ENCODE data around the gene ALG12. TPM values are rescaled to one million over a fixed set of nuclear protein-coding genes. Genes with fewer than 3 reads are reported as not detected.

ALG12 gene
- total and polyA plus RNA-seq, 2 experiments from 2014 or later: 18.7 to 23.3 TPM

DNA sequence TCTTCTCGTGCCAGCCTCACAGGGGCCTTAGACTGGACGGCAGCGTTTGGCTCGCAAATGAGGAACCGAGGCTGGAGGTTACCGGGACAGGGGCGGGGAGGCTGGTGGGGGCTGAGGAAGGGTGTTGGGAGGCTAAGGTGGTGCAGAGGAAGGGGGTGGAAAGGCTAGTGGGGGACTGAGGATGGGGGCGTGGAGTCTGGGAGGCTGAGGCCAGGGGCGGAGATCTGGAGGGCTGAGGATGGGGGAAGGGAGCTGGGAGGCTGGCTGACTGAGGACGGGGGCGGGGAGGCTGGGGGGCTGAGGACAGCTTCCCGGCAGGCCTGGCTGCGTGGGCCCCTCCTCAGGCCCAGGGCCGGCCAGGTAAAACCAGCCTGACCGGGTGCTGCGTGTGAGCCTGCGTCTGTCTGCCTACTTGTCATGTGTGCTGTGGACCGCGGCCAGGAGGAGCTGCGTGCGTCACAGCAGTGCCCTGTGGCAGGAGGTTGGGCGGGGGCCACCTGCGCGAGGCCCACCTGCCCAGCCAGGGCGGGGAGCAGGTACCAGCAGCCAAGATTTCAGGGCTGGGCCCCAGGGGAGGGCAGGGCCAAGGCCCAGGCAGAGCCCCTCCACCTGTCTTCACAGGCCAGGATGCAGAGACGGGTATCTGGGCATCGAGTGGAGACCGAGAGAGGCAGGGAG, 32.9 kb upstream of the ALG12 start:
- Histone ChIP-seq H3K4me3 (no peak overlapping the region), H3F3A (replicated peaks; ENCODE audit: low read depth) (no peaks in the 10 kb centered on the region), H3K9me2 (ENCODE audit: insufficient read depth) (no peaks in the 10 kb centered on the region), H3K27ac (ENCODE audit: low read depth) (no peak overlapping the region), H3K4me2 (no peak overlapping the region), H4K20me1 (replicated peaks; ENCODE audit: insufficient read depth) (no peaks in the 10 kb centered on the region), H3K4me1 (ENCODE audit: insufficient read depth) (peaks cover 10% of the 10 kb centered on the region; the same call in 1 of the 2 replicates), H3K27me3 (ENCODE audit: insufficient read depth) (no peaks in the 10 kb centered on the region), H3K36me3 (ENCODE audit: insufficient read depth) (no peaks in the 10 kb centered on the region), H3K79me2 (replicated peaks; ENCODE audit: insufficient read depth) (no peaks in the 10 kb centered on the region), H2AFZ (no peak overlapping the region)
- Mint-ChIP-seq H3K9me3 (no peaks in the 10 kb centered on the region), H3K4me3 (no peak overlapping the region), H3K36me3 (ENCODE audit: low read depth) (no peaks in the 10 kb centered on the region), H3K27me3 (ENCODE audit: insufficient read depth, low read depth, poor library complexity) (peaks cover 5% of the 10 kb centered on the region), H3K27ac (no peak overlapping the region), H3K4me1 (peaks cover 13% of the 10 kb centered on the region; the same call in 2 of the 3 replicates)
- ATAC-seq (no peak), DNase-seq (ENCODE audit: low spot score) (no peak)
- TF ChIP-seq, protein P1, sequence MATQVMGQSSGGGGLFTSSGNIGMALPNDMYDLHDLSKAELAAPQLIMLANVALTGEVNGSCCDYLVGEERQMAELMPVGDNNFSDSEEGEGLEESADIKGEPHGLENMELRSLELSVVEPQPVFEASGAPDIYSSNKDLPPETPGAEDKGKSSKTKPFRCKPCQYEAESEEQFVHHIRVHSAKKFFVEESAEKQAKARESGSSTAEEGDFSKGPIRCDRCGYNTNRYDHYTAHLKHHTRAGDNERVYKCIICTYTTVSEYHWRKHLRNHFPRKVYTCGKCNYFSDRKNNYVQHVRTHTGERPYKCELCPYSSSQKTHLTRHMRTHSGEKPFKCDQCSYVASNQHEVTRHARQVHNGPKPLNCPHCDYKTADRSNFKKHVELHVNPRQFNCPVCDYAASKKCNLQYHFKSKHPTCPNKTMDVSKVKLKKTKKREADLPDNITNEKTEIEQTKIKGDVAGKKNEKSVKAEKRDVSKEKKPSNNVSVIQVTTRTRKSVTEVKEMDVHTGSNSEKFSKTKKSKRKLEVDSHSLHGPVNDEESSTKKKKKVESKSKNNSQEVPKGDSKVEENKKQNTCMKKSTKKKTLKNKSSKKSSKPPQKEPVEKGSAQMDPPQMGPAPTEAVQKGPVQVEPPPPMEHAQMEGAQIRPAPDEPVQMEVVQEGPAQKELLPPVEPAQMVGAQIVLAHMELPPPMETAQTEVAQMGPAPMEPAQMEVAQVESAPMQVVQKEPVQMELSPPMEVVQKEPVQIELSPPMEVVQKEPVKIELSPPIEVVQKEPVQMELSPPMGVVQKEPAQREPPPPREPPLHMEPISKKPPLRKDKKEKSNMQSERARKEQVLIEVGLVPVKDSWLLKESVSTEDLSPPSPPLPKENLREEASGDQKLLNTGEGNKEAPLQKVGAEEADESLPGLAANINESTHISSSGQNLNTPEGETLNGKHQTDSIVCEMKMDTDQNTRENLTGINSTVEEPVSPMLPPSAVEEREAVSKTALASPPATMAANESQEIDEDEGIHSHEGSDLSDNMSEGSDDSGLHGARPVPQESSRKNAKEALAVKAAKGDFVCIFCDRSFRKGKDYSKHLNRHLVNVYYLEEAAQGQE (IDR thresholded peaks at IDR 0.05; ENCODE audit: unreplicated experiment): no peak
- TF ChIP-seq STAT1 (IDR thresholded peaks at IDR 0.05; ENCODE audit: unreplicated experiment) (no peak), POLR2AphosphoS5 (IDR thresholded peaks at IDR 0.05; ENCODE audit: low read depth) (no peak), ZNF114 (CRISPR knock-in tag; IDR thresholded peaks at IDR 0.05) (no peak), ZNF331 (CRISPR knock-in tag; IDR thresholded peaks at IDR 0.05; ENCODE audit: low read depth) (no peak), NANOG (IDR thresholded peaks at IDR 0.05; ENCODE audit: borderline replicate concordance) (no peak), CREB1 (CRISPR knock-in tag; IDR thresholded peaks at IDR 0.05; ENCODE audit: low read depth) (no peak), JUNB (IDR thresholded peaks at IDR 0.05; ENCODE audit: unreplicated experiment) (no peak)
- TF ChIP-seq, protein P2, sequence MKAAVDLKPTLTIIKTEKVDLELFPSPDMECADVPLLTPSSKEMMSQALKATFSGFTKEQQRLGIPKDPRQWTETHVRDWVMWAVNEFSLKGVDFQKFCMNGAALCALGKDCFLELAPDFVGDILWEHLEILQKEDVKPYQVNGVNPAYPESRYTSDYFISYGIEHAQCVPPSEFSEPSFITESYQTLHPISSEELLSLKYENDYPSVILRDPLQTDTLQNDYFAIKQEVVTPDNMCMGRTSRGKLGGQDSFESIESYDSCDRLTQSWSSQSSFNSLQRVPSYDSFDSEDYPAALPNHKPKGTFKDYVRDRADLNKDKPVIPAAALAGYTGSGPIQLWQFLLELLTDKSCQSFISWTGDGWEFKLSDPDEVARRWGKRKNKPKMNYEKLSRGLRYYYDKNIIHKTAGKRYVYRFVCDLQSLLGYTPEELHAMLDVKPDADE (IDR thresholded peaks at IDR 0.05): no peak
- TF ChIP-seq, protein P3, sequence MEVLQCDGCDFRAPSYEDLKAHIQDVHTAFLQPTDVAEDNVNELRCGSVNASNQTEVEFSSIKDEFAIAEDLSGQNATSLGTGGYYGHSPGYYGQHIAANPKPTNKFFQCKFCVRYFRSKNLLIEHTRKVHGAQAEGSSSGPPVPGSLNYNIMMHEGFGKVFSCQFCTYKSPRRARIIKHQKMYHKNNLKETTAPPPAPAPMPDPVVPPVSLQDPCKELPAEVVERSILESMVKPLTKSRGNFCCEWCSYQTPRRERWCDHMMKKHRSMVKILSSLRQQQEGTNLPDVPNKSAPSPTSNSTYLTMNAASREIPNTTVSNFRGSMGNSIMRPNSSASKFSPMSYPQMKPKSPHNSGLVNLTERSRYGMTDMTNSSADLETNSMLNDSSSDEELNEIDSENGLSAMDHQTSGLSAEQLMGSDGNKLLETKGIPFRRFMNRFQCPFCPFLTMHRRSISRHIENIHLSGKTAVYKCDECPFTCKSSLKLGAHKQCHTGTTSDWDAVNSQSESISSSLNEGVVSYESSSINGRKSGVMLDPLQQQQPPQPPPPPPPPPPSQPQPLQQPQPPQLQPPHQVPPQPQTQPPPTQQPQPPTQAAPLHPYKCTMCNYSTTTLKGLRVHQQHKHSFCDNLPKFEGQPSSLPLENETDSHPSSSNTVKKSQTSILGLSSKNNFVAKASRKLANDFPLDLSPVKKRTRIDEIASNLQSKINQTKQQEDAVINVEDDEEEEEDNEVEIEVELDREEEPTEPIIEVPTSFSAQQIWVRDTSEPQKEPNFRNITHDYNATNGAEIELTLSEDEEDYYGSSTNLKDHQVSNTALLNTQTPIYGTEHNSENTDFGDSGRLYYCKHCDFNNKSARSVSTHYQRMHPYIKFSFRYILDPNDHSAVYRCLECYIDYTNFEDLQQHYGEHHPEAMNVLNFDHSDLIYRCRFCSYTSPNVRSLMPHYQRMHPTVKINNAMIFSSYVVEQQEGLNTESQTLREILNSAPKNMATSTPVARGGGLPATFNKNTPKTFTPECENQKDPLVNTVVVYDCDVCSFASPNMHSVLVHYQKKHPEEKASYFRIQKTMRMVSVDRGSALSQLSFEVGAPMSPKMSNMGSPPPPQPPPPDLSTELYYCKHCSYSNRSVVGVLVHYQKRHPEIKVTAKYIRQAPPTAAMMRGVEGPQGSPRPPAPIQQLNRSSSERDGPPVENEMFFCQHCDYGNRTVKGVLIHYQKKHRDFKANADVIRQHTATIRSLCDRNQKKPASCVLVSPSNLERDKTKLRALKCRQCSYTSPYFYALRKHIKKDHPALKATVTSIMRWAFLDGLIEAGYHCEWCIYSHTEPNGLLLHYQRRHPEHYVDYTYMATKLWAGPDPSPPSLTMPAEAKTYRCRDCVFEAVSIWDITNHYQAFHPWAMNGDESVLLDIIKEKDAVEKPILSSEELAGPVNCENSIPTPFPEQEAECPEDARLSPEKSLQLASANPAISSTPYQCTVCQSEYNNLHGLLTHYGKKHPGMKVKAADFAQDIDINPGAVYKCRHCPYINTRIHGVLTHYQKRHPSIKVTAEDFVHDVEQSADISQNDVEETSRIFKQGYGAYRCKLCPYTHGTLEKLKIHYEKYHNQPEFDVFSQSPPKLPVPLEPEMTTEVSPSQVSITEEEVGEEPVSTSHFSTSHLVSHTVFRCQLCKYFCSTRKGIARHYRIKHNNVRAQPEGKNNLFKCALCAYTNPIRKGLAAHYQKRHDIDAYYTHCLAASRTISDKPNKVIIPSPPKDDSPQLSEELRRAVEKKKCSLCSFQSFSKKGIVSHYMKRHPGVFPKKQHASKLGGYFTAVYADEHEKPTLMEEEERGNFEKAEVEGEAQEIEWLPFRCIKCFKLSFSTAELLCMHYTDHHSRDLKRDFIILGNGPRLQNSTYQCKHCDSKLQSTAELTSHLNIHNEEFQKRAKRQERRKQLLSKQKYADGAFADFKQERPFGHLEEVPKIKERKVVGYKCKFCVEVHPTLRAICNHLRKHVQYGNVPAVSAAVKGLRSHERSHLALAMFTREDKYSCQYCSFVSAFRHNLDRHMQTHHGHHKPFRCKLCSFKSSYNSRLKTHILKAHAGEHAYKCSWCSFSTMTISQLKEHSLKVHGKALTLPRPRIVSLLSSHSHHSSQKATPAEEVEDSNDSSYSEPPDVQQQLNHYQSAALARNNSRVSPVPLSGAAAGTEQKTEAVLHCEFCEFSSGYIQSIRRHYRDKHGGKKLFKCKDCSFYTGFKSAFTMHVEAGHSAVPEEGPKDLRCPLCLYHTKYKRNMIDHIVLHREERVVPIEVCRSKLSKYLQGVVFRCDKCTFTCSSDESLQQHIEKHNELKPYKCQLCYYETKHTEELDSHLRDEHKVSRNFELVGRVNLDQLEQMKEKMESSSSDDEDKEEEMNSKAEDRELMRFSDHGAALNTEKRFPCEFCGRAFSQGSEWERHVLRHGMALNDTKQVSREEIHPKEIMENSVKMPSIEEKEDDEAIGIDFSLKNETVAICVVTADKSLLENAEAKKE (CRISPR knock-in tag; IDR thresholded peaks at IDR 0.05): no peak
- TF ChIP-seq, protein P4, sequence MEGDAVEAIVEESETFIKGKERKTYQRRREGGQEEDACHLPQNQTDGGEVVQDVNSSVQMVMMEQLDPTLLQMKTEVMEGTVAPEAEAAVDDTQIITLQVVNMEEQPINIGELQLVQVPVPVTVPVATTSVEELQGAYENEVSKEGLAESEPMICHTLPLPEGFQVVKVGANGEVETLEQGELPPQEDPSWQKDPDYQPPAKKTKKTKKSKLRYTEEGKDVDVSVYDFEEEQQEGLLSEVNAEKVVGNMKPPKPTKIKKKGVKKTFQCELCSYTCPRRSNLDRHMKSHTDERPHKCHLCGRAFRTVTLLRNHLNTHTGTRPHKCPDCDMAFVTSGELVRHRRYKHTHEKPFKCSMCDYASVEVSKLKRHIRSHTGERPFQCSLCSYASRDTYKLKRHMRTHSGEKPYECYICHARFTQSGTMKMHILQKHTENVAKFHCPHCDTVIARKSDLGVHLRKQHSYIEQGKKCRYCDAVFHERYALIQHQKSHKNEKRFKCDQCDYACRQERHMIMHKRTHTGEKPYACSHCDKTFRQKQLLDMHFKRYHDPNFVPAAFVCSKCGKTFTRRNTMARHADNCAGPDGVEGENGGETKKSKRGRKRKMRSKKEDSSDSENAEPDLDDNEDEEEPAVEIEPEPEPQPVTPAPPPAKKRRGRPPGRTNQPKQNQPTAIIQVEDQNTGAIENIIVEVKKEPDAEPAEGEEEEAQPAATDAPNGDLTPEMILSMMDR (conservative IDR thresholded peaks at IDR 0.05; ENCODE audit: low read depth in 2 of 2): no peak

All from GM23338 (cell line).